Right atrium auricular region (tissue), 2 donors: ENCODE measurements around the gene TAS1R2. TPM values are rescaled to one million over a fixed set of nuclear protein-coding genes. Genes with fewer than 3 reads are reported as not detected.

Experiments used
- DNase-seq: peaks from one replicate; pipeline ENCODE4 v3.0.0-alpha.2; 2019; ENCODE audit warnings: low spot score
- H3K27ac ChIP-seq, 2 donors: fragments of 200-600 bp; sonication (generic); 1 replicate in 1 of 2; 2 replicates in 1 of 2; pipeline ENCODE4 v1.5.1; 2016 to 2019
- H3K27me3 ChIP-seq, 2 donors: fragments of 200-600 bp; sonication (generic); one replicate each; pipeline versions ENCODE4 v1.5.1 to v1.6.0; 2017 to 2019
- H3K36me3 ChIP-seq: fragments of 200-600 bp; sonication (generic); one replicate; pipeline ENCODE4 v1.5.1; 2016
- H3K4me1 ChIP-seq, 2 donors: fragments of 200-600 bp; sonication (generic); one replicate each; pipeline versions ENCODE4 v1.5.1 to v1.6.0; 2017 to 2019
- H3K4me3 ChIP-seq, 2 donors: fragments of 200-600 bp; sonication (generic); 1 replicate in 1 of 2; 2 replicates in 1 of 2; pipeline ENCODE4 v1.5.1; 2017 to 2019; ENCODE audit warnings: mild to moderate bottlenecking in 1 of 2, moderate library complexity in 1 of 2
- H3K9me3 ChIP-seq, 2 donors: fragments of 200-600 bp; sonication (generic); one replicate each; pipeline ENCODE4 v1.5.1; 2019
- CTCF ChIP-seq, 2 donors: fragments of 200-600 bp; sonication (generic); IDR thresholded peaks; one replicate each; pipeline ENCODE4 v1.5.1; 2019; ENCODE audit warnings: antibody characterized with exemption in 2 of 2
- total RNA-seq, 2 donors: library from RNA; depleted of rRNA; stranded (reverse); fragments of >200 nt; gene quantifications; one replicate each; pipeline ENCODE4 v1.1.0, GENCODE V29; 2016

The TAS1R2 gene
- total RNA-seq, 2 donors from 2014 or later = not detected

GRCh38 chr1:18817316-18817715, 42.1 kb downstream of the TAS1R2 start:
- Histone ChIP-seq H3K4me1 (no peaks in the 10 kb centered on the region), H3K4me3 (no peak overlapping the region), H3K27ac (no peak overlapping the region), H3K36me3 (no peaks in the 10 kb centered on the region), H3K27me3 (peaks cover 0 to 4% of the 10 kb centered on the region in 2 donors), H3K9me3 (no peaks in the 10 kb centered on the region)
- no peak for DNase-seq
- TF ChIP-seq CTCF (IDR thresholded peaks at IDR 0.05) = no peak

GRCh38 chr1:18816808-18817207, 42.7 kb downstream of the TAS1R2 start:
- H3K36me3 ChIP-seq = no peaks in the 10 kb centered on the region
- DNase-seq = no peak
- no peak for TF ChIP-seq CTCF (IDR thresholded peaks at IDR 0.05)
- no peaks in the 10 kb centered on the region for H3K4me1 ChIP-seq
- no peak overlapping the region for H3K27ac ChIP-seq
- H3K27me3 ChIP-seq = peaks cover 0 to 4% of the 10 kb centered on the region in 2 donors
- H3K9me3 ChIP-seq = no peaks in the 10 kb centered on the region
- H3K4me3 ChIP-seq = no peak overlapping the region

GRCh38 chr1:18814874-18815531, 44.5 kb downstream of the TAS1R2 start:
- Histone ChIP-seq H3K27me3 (peaks cover 0 to 4% of the 10 kb centered on the region in 2 donors), H3K36me3 (no peaks in the 10 kb centered on the region), H3K9me3 (no peaks in the 10 kb centered on the region), H3K4me3 (no peak overlapping the region), H3K27ac (no peak overlapping the region), H3K4me1 (no peaks in the 10 kb centered on the region)
- no peak for DNase-seq
- TF ChIP-seq CTCF (IDR thresholded peaks at IDR 0.05) = no peak

GRCh38 chr1:18814425-18814824, 45.0 kb downstream of the TAS1R2 start:
- no peak overlapping the region for H3K4me3 ChIP-seq
- TF ChIP-seq CTCF (IDR thresholded peaks at IDR 0.05) = no peak
- DNase-seq = no peak
- no peaks in the 10 kb centered on the region for H3K36me3 ChIP-seq
- H3K9me3 ChIP-seq = no peaks in the 10 kb centered on the region
- H3K27ac ChIP-seq = no peak overlapping the region
- no peaks in the 10 kb centered on the region for H3K27me3 ChIP-seq
- H3K4me1 ChIP-seq = no peaks in the 10 kb centered on the region

- Histone ChIP-seq H3K4me1 (no peaks in the 10 kb centered on the region), H3K36me3 (no peaks in the 10 kb centered on the region), H3K27me3 (no peaks in the 10 kb centered on the region), H3K27ac (no peak overlapping the region), H3K9me3 (no peaks in the 10 kb centered on the region), H3K4me3 (no peak overlapping the region)
- no peak for DNase-seq
- TF ChIP-seq CTCF (IDR thresholded peaks at IDR 0.05) = no peak
Observed at GRCh38 chr1:18812453-18812939, 47.0 kb downstream of the TAS1R2 start.
